ENCODE data around the gene STYXL2.

STYXL2 gene

GRCh38 chr1:167127236-167127635 lies 33.4 kb downstream of the STYXL2 start:
- Histone ChIP-seq H2BK120ac (ENCODE audit: insufficient read depth, low read length, poor library complexity) (no peak overlapping the region), H4K91ac (ENCODE audit: low read depth, low read length) (no peak overlapping the region), H3K14ac (ENCODE audit: low read length) (no peak overlapping the region), H3K27ac (ENCODE audit: low read depth, low read length) (no peak overlapping the region), H4K8ac (ENCODE audit: low read depth, low read length) (no peak overlapping the region), H2AFZ (ENCODE audit: insufficient read depth, low read length, poor library complexity) (no peak overlapping the region), H3K79me1 (ENCODE audit: low read length) (no peaks in the 10 kb centered on the region), H3K9ac (ENCODE audit: low read length) (no peak overlapping the region), H2BK12ac (ENCODE audit: low read length) (no peak overlapping the region), H4K12ac (ENCODE audit: low read depth, low read length) (no peak overlapping the region), H3K23ac (ENCODE audit: low read length) (no peak overlapping the region), H2BK5ac (ENCODE audit: low read depth, low read length, poor library complexity) (no peak overlapping the region), H3K4me1 (ENCODE audit: control insufficient read depth in 1 of 2, insufficient read depth in 2 of 2, low read length in 2 of 2) (no peaks in the 10 kb centered on the region), H3K18ac (ENCODE audit: low read length) (no peak overlapping the region), H3K27me3 (ENCODE audit: insufficient read depth, low read length) (no peaks in the 10 kb centered on the region), H3K36me3 (ENCODE audit: control insufficient read depth in 1 of 2, insufficient read depth in 2 of 2, low read length in 2 of 2) (no peaks in the 10 kb centered on the region), H3K79me2 (ENCODE audit: control insufficient read depth, insufficient read depth, low read length, poor library complexity) (no peaks in the 10 kb centered on the region), H3K4me3 (ENCODE audit: low read depth, low read length) (no peak overlapping the region), H3K4ac (ENCODE audit: low read depth, low read length) (no peak overlapping the region), H2AK5ac (ENCODE audit: low read length) (no peak overlapping the region), H3K4me2 (ENCODE audit: low read length) (no peak overlapping the region), H3K9me3 (ENCODE audit: insufficient read depth, low read depth, low read length) (peaks cover 3% of the 10 kb centered on the region)
- no CpG with 5 or more reads among the region's 5 CpGs for WGBS (ENCODE audit: extremely low coverage, insufficient coverage, insufficient read length)
- no peak for DNase-seq

- DNase-seq = no peak
- Histone ChIP-seq H3K4ac (ENCODE audit: low read depth, low read length) (no peak overlapping the region), H3K4me3 (ENCODE audit: low read depth, low read length) (no peak overlapping the region), H3K36me3 (ENCODE audit: control insufficient read depth in 1 of 2, insufficient read depth in 2 of 2, low read length in 2 of 2) (no peaks in the 10 kb centered on the region), H2AK5ac (ENCODE audit: low read length) (no peak overlapping the region), H3K4me2 (ENCODE audit: low read length) (no peak overlapping the region), H2AFZ (ENCODE audit: insufficient read depth, low read length, poor library complexity) (no peak overlapping the region), H2BK5ac (ENCODE audit: low read depth, low read length, poor library complexity) (no peak overlapping the region), H3K79me1 (ENCODE audit: low read length) (no peaks in the 10 kb centered on the region), H3K27me3 (ENCODE audit: insufficient read depth, low read length) (no peaks in the 10 kb centered on the region), H3K18ac (ENCODE audit: low read length) (no peak overlapping the region), H4K8ac (ENCODE audit: low read depth, low read length) (no peak overlapping the region), H3K14ac (ENCODE audit: low read length) (no peak overlapping the region), H4K12ac (ENCODE audit: low read depth, low read length) (no peak overlapping the region), H2BK12ac (ENCODE audit: low read length) (no peak overlapping the region), H3K4me1 (ENCODE audit: control insufficient read depth in 1 of 2, insufficient read depth in 2 of 2, low read length in 2 of 2) (no peaks in the 10 kb centered on the region), H2BK120ac (ENCODE audit: insufficient read depth, low read length, poor library complexity) (no peak overlapping the region), H4K91ac (ENCODE audit: low read depth, low read length) (no peak overlapping the region), H3K27ac (ENCODE audit: low read depth, low read length) (no peak overlapping the region), H3K79me2 (ENCODE audit: control insufficient read depth, insufficient read depth, low read length, poor library complexity) (no peaks in the 10 kb centered on the region), H3K9me3 (ENCODE audit: insufficient read depth, low read depth, low read length) (peaks cover 3% of the 10 kb centered on the region), H3K23ac (ENCODE audit: low read length) (no peak overlapping the region), H3K9ac (ENCODE audit: low read length) (no peak overlapping the region)
- no CpG with 5 or more reads among the region's 5 CpGs for WGBS (ENCODE audit: extremely low coverage, insufficient coverage, insufficient read length)
Measured at GRCh38 chr1:167127661-167128060, 33.8 kb downstream of the STYXL2 start.

GRCh38 chr1:167128261-167129227 lies 34.7 kb downstream of the STYXL2 start:
- Histone ChIP-seq H2BK12ac (ENCODE audit: low read length) (peak overlapping the region; percentile 15), H3K23ac (ENCODE audit: low read length) (no peak overlapping the region), H4K12ac (ENCODE audit: low read depth, low read length) (no peak overlapping the region), H3K36me3 (ENCODE audit: control insufficient read depth in 1 of 2, insufficient read depth in 2 of 2, low read length in 2 of 2) (no peaks in the 10 kb centered on the region), H3K14ac (ENCODE audit: low read length) (no peak overlapping the region), H3K79me1 (ENCODE audit: low read length) (no peaks in the 10 kb centered on the region), H3K79me2 (ENCODE audit: control insufficient read depth, insufficient read depth, low read length, poor library complexity) (no peaks in the 10 kb centered on the region), H3K9me3 (ENCODE audit: insufficient read depth, low read depth, low read length) (peaks cover 3% of the 10 kb centered on the region), H2AFZ (ENCODE audit: insufficient read depth, low read length, poor library complexity) (no peak overlapping the region), H3K9ac (ENCODE audit: low read length) (no peak overlapping the region), H4K91ac (ENCODE audit: low read depth, low read length) (no peak overlapping the region), H2AK5ac (ENCODE audit: low read length) (no peak overlapping the region), H3K4me2 (ENCODE audit: low read length) (no peak overlapping the region), H4K8ac (ENCODE audit: low read depth, low read length) (no peak overlapping the region), H3K4me1 (ENCODE audit: control insufficient read depth in 1 of 2, insufficient read depth in 2 of 2, low read length in 2 of 2) (no peaks in the 10 kb centered on the region), H2BK5ac (ENCODE audit: low read depth, low read length, poor library complexity) (no peak overlapping the region), H2BK120ac (ENCODE audit: insufficient read depth, low read length, poor library complexity) (no peak overlapping the region), H3K18ac (ENCODE audit: low read length) (no peak overlapping the region), H3K27ac (ENCODE audit: low read depth, low read length) (no peak overlapping the region), H3K4ac (ENCODE audit: low read depth, low read length) (no peak overlapping the region), H3K4me3 (ENCODE audit: low read depth, low read length) (no peak overlapping the region), H3K27me3 (ENCODE audit: insufficient read depth, low read length) (no peaks in the 10 kb centered on the region)
- peak in 1 of 2 donors; percentile 33 for DNase-seq
- WGBS (ENCODE audit: extremely low coverage, insufficient coverage, insufficient read length) = no CpG with 5 or more reads among the region's 17 CpGs

- Histone ChIP-seq H3K9ac (ENCODE audit: low read length) (no peak overlapping the region), H3K9me3 (ENCODE audit: insufficient read depth, low read depth, low read length) (peaks cover 3% of the 10 kb centered on the region), H4K91ac (ENCODE audit: low read depth, low read length) (no peak overlapping the region), H4K12ac (ENCODE audit: low read depth, low read length) (no peak overlapping the region), H3K4me2 (ENCODE audit: low read length) (no peak overlapping the region), H2BK5ac (ENCODE audit: low read depth, low read length, poor library complexity) (no peak overlapping the region), H2AFZ (ENCODE audit: insufficient read depth, low read length, poor library complexity) (no peak overlapping the region), H2AK5ac (ENCODE audit: low read length) (no peak overlapping the region), H3K4me1 (ENCODE audit: control insufficient read depth in 1 of 2, insufficient read depth in 2 of 2, low read length in 2 of 2) (peaks cover 2 to 6% of the 10 kb centered on the region in 2 experiments), H4K8ac (ENCODE audit: low read depth, low read length) (no peak overlapping the region), H3K23ac (ENCODE audit: low read length) (no peak overlapping the region), H3K27me3 (ENCODE audit: insufficient read depth, low read length) (no peaks in the 10 kb centered on the region), H3K79me2 (ENCODE audit: control insufficient read depth, insufficient read depth, low read length, poor library complexity) (no peaks in the 10 kb centered on the region), H3K14ac (ENCODE audit: low read length) (no peak overlapping the region), H3K4ac (ENCODE audit: low read depth, low read length) (no peak overlapping the region), H3K18ac (ENCODE audit: low read length) (no peak overlapping the region), H3K27ac (ENCODE audit: low read depth, low read length) (no peak overlapping the region), H2BK120ac (ENCODE audit: insufficient read depth, low read length, poor library complexity) (no peak overlapping the region), H2BK12ac (ENCODE audit: low read length) (peak overlapping the region; percentile 18), H3K79me1 (ENCODE audit: low read length) (peaks cover 9% of the 10 kb centered on the region), H3K36me3 (ENCODE audit: control insufficient read depth in 1 of 2, insufficient read depth in 2 of 2, low read length in 2 of 2) (no peaks in the 10 kb centered on the region), H3K4me3 (ENCODE audit: low read depth, low read length) (no peak overlapping the region)
- DNase-seq = no peak
- WGBS (ENCODE audit: extremely low coverage, insufficient coverage, insufficient read length) = no CpG with 5 or more reads among the region's 4 CpGs
Measured at GRCh38 chr1:167130829-167131510, 37.1 kb downstream of the STYXL2 start.

All from trophoblast cell (in vitro differentiated cells and primary cell).